HEK293T (cell line): ENCODE data around the gene TRA2B.

Source experiments
- CTCF ChIA-PET: fragments of 350-600 bp; formaldehyde crosslinking; extraction: SDS; loops from one replicate; lab custom pipeline; 2021; ENCODE audit warnings: antibody characterized with exemption, inconsistent platforms; lab: Yijun Ruan, JAX
- POLR2A ChIA-PET: fragments of 350-600 bp; formaldehyde crosslinking; extraction: SDS; loops from one replicate; lab custom pipeline; 2020; ENCODE audit warnings: antibody characterized with exemption, inconsistent platforms; lab: Yijun Ruan, JAX
- DNase-seq: peaks from one replicate; pipeline ENCODE4 v3.0.0; 2012; ENCODE audit warnings: mixed read lengths; ENCODE audit errors: extremely low spot score
- ARNT ChIP-seq: fragments of 450-650 bp; IDR thresholded peaks from 2 replicates; pipeline ENCODE4 v1.6.1; 2017; ENCODE audit warnings: mild to moderate bottlenecking
- BHLHE40 ChIP-seq: fragments of 450-650 bp; IDR thresholded peaks from 2 replicates; pipeline ENCODE4 v1.6.1; 2016; ENCODE audit warnings: mild to moderate bottlenecking, moderate library complexity, borderline replicate concordance
- CTBP1 ChIP-seq: fragments of 450-650 bp; IDR thresholded peaks from 2 replicates; pipeline ENCODE4 v1.6.1; 2016; ENCODE audit warnings: borderline replicate concordance
- ELF4 ChIP-seq: fragments of 450-650 bp; IDR thresholded peaks from 2 replicates; pipeline ENCODE4 v1.6.1; 2017; ENCODE audit warnings: antibody characterized with exemption
- FOXA1 ChIP-seq: fragments of 450-650 bp; IDR thresholded peaks from 2 replicates; pipeline ENCODE4 v1.6.1; 2016; ENCODE audit warnings: mild to moderate bottlenecking
- FOXK2 ChIP-seq: fragments of 450-650 bp; IDR thresholded peaks from 2 replicates; pipeline ENCODE4 v1.6.1; 2016; ENCODE audit warnings: mild to moderate bottlenecking
- FOXM1 ChIP-seq: fragments of 450-650 bp; IDR thresholded peaks from 2 replicates; pipeline ENCODE4 v1.6.1; 2017; ENCODE audit warnings: mild to moderate bottlenecking, borderline replicate concordance
- HDGF ChIP-seq: fragments of 450-650 bp; IDR thresholded peaks from 2 replicates; pipeline ENCODE4 v1.6.1; 2017; ENCODE audit warnings: antibody characterized with exemption, borderline replicate concordance
- L3MBTL2 ChIP-seq: fragments of 450-650 bp; conservative IDR thresholded peaks from 2 replicates; pipeline ENCODE4 v1.6.1; 2016; ENCODE audit warnings: mild to moderate bottlenecking
- LEF1 ChIP-seq: fragments of 450-650 bp; IDR thresholded peaks from 2 replicates; pipeline ENCODE4 v1.6.1; 2017; ENCODE audit warnings: mild to moderate bottlenecking, borderline replicate concordance
- NFRKB ChIP-seq: fragments of 450-650 bp; IDR thresholded peaks from 2 replicates; pipeline ENCODE4 v1.6.1; 2016; ENCODE audit warnings: mild to moderate bottlenecking, moderate library complexity
- SP1 ChIP-seq: fragments of 450-650 bp; IDR thresholded peaks from 2 replicates; pipeline ENCODE4 v1.6.1; 2017
- SUZ12 ChIP-seq: fragments of 450-650 bp; IDR thresholded peaks from 2 replicates; pipeline ENCODE4 v1.6.1; 2016; ENCODE audit warnings: mild to moderate bottlenecking
- TARDBP ChIP-seq: fragments of 450-650 bp; IDR thresholded peaks from 2 replicates; pipeline ENCODE4 v1.6.1; 2016
- ZNF384 ChIP-seq: fragments of 450-650 bp; IDR thresholded peaks from 2 replicates; pipeline ENCODE4 v1.6.1; 2016
- TF ChIP-seq, protein P1 (sequence below): fragments of 450-650 bp; IDR thresholded peaks from 2 replicates; pipeline ENCODE4 v1.6.1; 2016

TRA2B gene

GRCh38 chr3:185927501-185928200 is 10.2 kb downstream of the TRA2B start:
- no peak for DNase-seq
- TF ChIP-seq FOXK2 (no peak), BHLHE40 (no peak), ZNF384 (no peak), CTBP1 (no peak), NFRKB (no peak), SUZ12 (no peak), TARDBP (no peak), ELF4 (no peak), LEF1 (no peak), ARNT (no peak), HDGF (no peak), L3MBTL2 (no peak), SP1 (no peak), FOXM1 (no peak), FOXA1 (no peak)
- TF ChIP-seq, protein P1, sequence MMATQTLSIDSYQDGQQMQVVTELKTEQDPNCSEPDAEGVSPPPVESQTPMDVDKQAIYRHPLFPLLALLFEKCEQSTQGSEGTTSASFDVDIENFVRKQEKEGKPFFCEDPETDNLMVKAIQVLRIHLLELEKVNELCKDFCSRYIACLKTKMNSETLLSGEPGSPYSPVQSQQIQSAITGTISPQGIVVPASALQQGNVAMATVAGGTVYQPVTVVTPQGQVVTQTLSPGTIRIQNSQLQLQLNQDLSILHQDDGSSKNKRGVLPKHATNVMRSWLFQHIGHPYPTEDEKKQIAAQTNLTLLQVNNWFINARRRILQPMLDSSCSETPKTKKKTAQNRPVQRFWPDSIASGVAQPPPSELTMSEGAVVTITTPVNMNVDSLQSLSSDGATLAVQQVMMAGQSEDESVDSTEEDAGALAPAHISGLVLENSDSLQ = no peak
- ChIA-PET CTCF (interaction anchor here (0.6 to 2.2 kb wide), 3 partner anchors 16 to 49 kb away, joined by 4 to 11 read pairs (median 8); no protein-coding TSS in a partner anchor), POLR2A (interaction anchor here (2.6 kb wide), 1 partner anchor 9 kb away, joined by 27 read pairs; the partner anchor contains the start of gene TRA2B)

GRCh38 chr3:185926445-185926844 is 11.4 kb downstream of the TRA2B start:
- DNase-seq = no peak
- CTCF ChIA-PET = interaction anchor here (2.2 kb wide), 1 partner anchor 17 kb away, joined by 11 read pairs; no protein-coding TSS in a partner anchor

GRCh38 chr3:185925353-185925752 is 12.5 kb downstream of the TRA2B start:
- no peak for DNase-seq
- ChIA-PET POLR2A (interaction anchor here (1.5 kb wide), 1 partner anchor 12 kb away, joined by 8 read pairs; the partner anchor contains the start of gene TRA2B), CTCF (no interaction called here)
- TF ChIP-seq, protein P1 = no peak
- no peak for TF ChIP-seq LEF1

More at GRCh38 chr3:185926445-185926844, 11.4 kb downstream of the TRA2B start:
- POLR2A ChIA-PET = interaction anchor here (2.6 kb wide), 1 partner anchor 11 kb away, joined by 27 read pairs; the partner anchor contains the start of gene TRA2B
- TF ChIP-seq ZNF384 (no peak), BHLHE40 (no peak), CTBP1 (no peak), L3MBTL2 (no peak), SP1 (no peak), FOXM1 (no peak), LEF1 (no peak), SUZ12 (no peak)
- TF ChIP-seq, protein P1 = no peak

DNA sequence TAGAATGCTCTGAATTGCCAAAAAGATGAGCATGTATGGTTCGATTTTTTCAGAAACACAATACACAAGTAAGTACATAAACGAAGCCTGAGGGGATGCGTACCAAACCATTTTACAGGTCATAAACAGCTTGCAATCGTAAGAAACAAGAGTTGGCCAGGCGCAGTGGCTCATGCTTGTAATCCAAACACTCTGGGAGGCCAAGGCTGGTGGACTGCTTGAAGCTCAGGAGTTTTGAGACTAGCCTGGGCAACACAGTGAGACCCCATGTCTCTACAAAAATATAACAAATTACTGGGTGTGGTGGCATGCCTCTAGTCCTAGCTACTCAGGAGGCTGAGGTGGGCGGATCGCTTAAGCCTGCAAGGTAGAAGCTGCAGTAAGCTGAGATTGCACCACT is 13.4 kb downstream of the TRA2B start:
- DNase-seq = no peak
- ChIA-PET POLR2A (interaction anchor here (1.5 kb wide), 1 partner anchor 13 kb away, joined by 8 read pairs; the partner anchor contains the start of gene TRA2B), CTCF (no interaction called here)
- TF ChIP-seq FOXA1 (no peak), NFRKB (no peak)

DNA sequence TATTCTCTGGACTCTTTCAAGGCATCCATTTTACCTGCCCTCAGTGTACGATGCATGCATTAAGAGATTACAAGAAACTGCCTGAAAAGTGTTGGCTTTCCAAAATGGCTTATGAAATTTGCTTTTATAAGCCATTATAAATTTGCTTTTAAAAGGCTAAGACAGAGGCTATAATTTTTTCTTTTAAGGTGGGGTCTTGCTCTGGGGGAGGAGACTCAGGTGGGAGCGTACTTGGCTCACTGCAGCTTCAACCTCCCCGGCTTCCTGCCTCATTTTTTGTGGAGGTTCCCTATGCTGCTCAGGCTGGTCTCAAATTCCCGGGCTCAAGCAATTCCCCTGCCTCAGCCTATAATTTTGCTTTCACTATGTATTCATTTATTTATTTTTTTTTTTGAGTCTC is 17.6 kb downstream of the TRA2B start:
- ChIA-PET CTCF (no interaction called here), POLR2A (interaction anchor here (0.8 kb wide), 1 partner anchor 18 kb away, joined by 4 read pairs; the partner anchor contains the start of gene TRA2B)
- DNase-seq = no peak
- no peak for TF ChIP-seq LEF1

- DNase-seq = no peak
- ChIA-PET CTCF (no interaction called here), POLR2A (no interaction called here)
- TF ChIP-seq ARNT (no peak), HDGF (no peak), TARDBP (no peak), FOXK2 (no peak), L3MBTL2 (no peak), LEF1 (no peak)
Observed at GRCh38 chr3:185916042-185916833, 21.6 kb downstream of the TRA2B start.

GRCh38 chr3:185915642-185916041 is 22.2 kb downstream of the TRA2B start:
- POLR2A ChIA-PET = no interaction called here
- DNase-seq = no peak
- CTCF ChIA-PET = no interaction called here
- TF ChIP-seq BHLHE40 = no peak
- no peak for TF ChIP-seq ZNF384
- TF ChIP-seq ARNT = no peak
- no peak for TF ChIP-seq SP1
- no peak for TF ChIP-seq FOXA1
- no peak for TF ChIP-seq LEF1
- TF ChIP-seq FOXK2 = no peak
- TF ChIP-seq L3MBTL2 = no peak
- no peak for TF ChIP-seq NFRKB
- no peak for TF ChIP-seq CTBP1
- TF ChIP-seq ELF4 = no peak
- TF ChIP-seq SUZ12 = no peak
- TF ChIP-seq HDGF = no peak
- TF ChIP-seq, protein P1 = no peak
- no peak for TF ChIP-seq TARDBP
